Loucy (cell line): ENCODE results near the gene SIRPA.

Source experiments
- H2AFZ ChIP-seq: fragments of 200-600 bp; sonication (generic); 2 replicates; pipeline ENCODE4 v1.6.0; 2016; ENCODE audit warnings: antibody characterized with exemption, mild to moderate bottlenecking, low read length, moderate library complexity
- H3F3A ChIP-seq: fragments of 200-600 bp; 2 replicates; pipeline ENCODE4 v1.6.0; 2016; ENCODE audit warnings: antibody characterized with exemption, low read depth, mild to moderate bottlenecking
- H3K27me3 ChIP-seq: fragments of 200-600 bp; sonication (generic); 2 replicates; pipeline ENCODE4 v1.6.1; 2014; ENCODE audit warnings: low read length, mild to moderate bottlenecking; ENCODE audit not compliant: insufficient read depth, poor library complexity, severe bottlenecking
- H3K36me3 ChIP-seq: fragments of 200-600 bp; sonication (generic); 2 replicates; pipeline ENCODE4 v1.6.1; 2016; ENCODE audit warnings: low read length; ENCODE audit not compliant: insufficient read depth
- H3K4me1 ChIP-seq: fragments of 200-600 bp; sonication (generic); 2 replicates; pipeline ENCODE4 v1.5.1; 2014; ENCODE audit warnings: low read length, mild to moderate bottlenecking; ENCODE audit not compliant: insufficient read depth, poor library complexity, severe bottlenecking
- H3K4me2 ChIP-seq: fragments of 200-600 bp; sonication (generic); 2 replicates; pipeline ENCODE4 v1.6.0; 2014; ENCODE audit warnings: antibody characterized with exemption, low read length, low read depth, mild to moderate bottlenecking; ENCODE audit not compliant: poor library complexity, severe bottlenecking
- H3K4me3 ChIP-seq: fragments of 200-600 bp; sonication (generic); 2 replicates; pipeline ENCODE4 v1.5.1; 2014; ENCODE audit warnings: low read length, mild to moderate bottlenecking, mixed read lengths; ENCODE audit not compliant: poor library complexity, severe bottlenecking
- H3K79me2 ChIP-seq: fragments of 200-600 bp; sonication (generic); 2 replicates; pipeline ENCODE4 v1.6.1; 2014; ENCODE audit warnings: low read length; ENCODE audit not compliant: insufficient read depth
- H3K9ac ChIP-seq: fragments of 200-600 bp; sonication (generic); 2 replicates; pipeline ENCODE4 v1.6.0; 2014; ENCODE audit warnings: mild to moderate bottlenecking, low read depth, low read length, moderate library complexity; ENCODE audit not compliant: poor library complexity, severe bottlenecking
- H3K9me2 ChIP-seq: fragments of 200-600 bp; sonication (generic); replicated peaks from 2 replicates; pipeline ENCODE4 v1.6.1; 2016; ENCODE audit warnings: low read depth, low read length, mixed read lengths
- H3K9me3 ChIP-seq: fragments of 200-600 bp; sonication (generic); 2 replicates; pipeline ENCODE4 v1.6.1; 2014; ENCODE audit warnings: mild to moderate bottlenecking, antibody characterized with exemption, low read length, low read depth; ENCODE audit not compliant: insufficient read depth
- H4K20me1 ChIP-seq: fragments of 200-600 bp; sonication (generic); 2 replicates; pipeline ENCODE4 v1.6.0; 2014; ENCODE audit warnings: antibody characterized with exemption, low read length, mild to moderate bottlenecking; ENCODE audit not compliant: insufficient read depth, poor library complexity, severe bottlenecking
- EZH2phosphoT487 ChIP-seq: fragments of 200-600 bp; IDR thresholded peaks from 2 replicates; pipeline ENCODE4 v1.6.1; 2018; ENCODE audit warnings: antibody characterized with exemption, mild to moderate bottlenecking, moderate library complexity, borderline replicate concordance
- TF ChIP-seq, protein P1 (sequence below): fragments of 200-600 bp; sonication (generic); conservative IDR thresholded peaks from 2 replicates; pipeline ENCODE4 v1.5.1; 2014; ENCODE audit warnings: mild to moderate bottlenecking, antibody characterized with exemption, low read length

The SIRPA gene

DNA sequence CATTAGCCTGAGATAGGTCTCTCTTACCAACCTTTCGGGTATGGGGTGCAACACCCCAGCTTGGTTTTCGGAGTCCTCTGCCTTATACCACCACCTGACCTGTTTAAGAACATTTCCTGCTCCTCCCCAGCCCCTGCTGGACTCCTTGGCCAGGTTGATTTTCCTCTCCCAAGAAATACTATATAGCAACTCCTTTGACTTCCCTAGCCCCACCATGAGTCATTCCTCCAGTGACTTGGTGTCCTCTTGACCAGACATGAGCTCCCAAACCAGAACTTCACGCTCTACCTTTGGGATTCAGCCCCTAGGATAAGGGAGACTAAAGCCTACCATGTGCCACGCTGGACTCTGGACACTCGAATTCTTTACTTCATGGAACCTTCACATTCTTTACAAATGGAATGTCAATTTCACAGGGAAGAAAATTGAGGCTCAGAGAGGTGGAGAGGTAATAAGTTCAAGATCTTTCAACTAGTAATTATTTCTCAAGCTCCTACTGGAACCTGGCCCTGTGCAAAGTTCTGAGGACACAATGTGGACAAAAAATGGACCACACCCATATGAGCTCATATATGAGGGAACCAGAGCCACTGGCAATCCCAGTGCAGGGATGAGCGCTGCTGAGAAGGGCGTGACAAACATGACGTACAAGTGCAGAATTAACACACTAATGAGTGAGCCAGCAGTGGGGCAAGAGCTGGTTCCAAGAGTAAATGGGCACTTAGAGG, 48.2 kb downstream of the SIRPA start:
- H3K4me1 ChIP-seq: no peaks in the 10 kb centered on the region
- H3K9me3 ChIP-seq: no peaks in the 10 kb centered on the region
- no peaks in the 10 kb centered on the region for H4K20me1 ChIP-seq
- TF ChIP-seq, protein P1, sequence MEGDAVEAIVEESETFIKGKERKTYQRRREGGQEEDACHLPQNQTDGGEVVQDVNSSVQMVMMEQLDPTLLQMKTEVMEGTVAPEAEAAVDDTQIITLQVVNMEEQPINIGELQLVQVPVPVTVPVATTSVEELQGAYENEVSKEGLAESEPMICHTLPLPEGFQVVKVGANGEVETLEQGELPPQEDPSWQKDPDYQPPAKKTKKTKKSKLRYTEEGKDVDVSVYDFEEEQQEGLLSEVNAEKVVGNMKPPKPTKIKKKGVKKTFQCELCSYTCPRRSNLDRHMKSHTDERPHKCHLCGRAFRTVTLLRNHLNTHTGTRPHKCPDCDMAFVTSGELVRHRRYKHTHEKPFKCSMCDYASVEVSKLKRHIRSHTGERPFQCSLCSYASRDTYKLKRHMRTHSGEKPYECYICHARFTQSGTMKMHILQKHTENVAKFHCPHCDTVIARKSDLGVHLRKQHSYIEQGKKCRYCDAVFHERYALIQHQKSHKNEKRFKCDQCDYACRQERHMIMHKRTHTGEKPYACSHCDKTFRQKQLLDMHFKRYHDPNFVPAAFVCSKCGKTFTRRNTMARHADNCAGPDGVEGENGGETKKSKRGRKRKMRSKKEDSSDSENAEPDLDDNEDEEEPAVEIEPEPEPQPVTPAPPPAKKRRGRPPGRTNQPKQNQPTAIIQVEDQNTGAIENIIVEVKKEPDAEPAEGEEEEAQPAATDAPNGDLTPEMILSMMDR: no peak
- no peak for TF ChIP-seq EZH2phosphoT487
- H3K4me3 ChIP-seq: no peak overlapping the region
- no peak overlapping the region for H2AFZ ChIP-seq
- no peak overlapping the region for H3K9ac ChIP-seq
- H3K36me3 ChIP-seq: no peaks in the 10 kb centered on the region
- no peak overlapping the region for H3K4me2 ChIP-seq
- H3K27me3 ChIP-seq: no peaks in the 10 kb centered on the region
- no peaks in the 10 kb centered on the region for H3F3A ChIP-seq
- no peaks in the 10 kb centered on the region for H3K9me2 ChIP-seq
- no peaks in the 10 kb centered on the region for H3K79me2 ChIP-seq

DNA sequence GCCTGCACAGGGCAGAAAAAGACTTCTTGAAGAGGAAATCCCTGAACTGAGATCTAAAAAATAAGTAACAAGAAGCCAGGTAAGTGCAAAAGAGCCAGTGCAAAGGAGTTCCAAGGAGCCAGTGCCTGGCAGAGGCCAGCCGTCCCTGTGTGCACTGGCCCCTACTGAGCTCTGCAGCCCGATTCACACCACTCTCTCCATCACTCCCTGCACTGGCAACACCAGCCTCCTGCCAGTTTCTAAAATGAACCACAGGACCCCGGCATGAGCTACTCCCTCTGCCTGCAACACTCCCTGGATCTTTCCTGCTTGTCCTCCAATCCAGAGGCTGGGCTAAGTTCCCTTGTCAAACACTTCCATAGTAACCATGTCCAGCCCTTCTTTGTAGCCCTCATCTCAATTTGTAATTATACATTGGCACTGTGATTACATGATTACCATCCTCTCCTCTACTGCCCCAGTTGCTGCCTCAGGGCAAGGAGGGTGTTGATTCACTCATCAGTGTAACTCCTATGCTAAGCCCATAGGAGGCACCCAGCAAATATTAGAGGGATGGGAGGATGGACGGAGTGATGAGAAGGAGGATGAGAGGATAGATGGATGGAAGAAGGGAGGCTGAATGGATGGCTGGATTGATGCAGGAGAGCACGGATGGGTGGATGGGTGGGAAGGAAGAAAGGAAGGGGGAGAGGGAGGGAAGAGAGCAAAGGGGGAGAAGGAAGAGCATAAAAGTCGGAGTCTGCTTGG, 49.3 kb downstream of the SIRPA start:
- no peaks in the 10 kb centered on the region for H3K4me1 ChIP-seq
- H3K4me2 ChIP-seq: no peak overlapping the region
- H3K4me3 ChIP-seq: no peak overlapping the region
- H3K9ac ChIP-seq: no peak overlapping the region
- TF ChIP-seq, protein P1: no peak
- no peak for TF ChIP-seq EZH2phosphoT487
- no peak overlapping the region for H2AFZ ChIP-seq
- H3F3A ChIP-seq: no peaks in the 10 kb centered on the region
- H3K9me3 ChIP-seq: no peaks in the 10 kb centered on the region
- H3K27me3 ChIP-seq: no peaks in the 10 kb centered on the region
- H3K79me2 ChIP-seq: no peaks in the 10 kb centered on the region
- H3K9me2 ChIP-seq: no peaks in the 10 kb centered on the region
- no peaks in the 10 kb centered on the region for H4K20me1 ChIP-seq
- no peaks in the 10 kb centered on the region for H3K36me3 ChIP-seq

DNA sequence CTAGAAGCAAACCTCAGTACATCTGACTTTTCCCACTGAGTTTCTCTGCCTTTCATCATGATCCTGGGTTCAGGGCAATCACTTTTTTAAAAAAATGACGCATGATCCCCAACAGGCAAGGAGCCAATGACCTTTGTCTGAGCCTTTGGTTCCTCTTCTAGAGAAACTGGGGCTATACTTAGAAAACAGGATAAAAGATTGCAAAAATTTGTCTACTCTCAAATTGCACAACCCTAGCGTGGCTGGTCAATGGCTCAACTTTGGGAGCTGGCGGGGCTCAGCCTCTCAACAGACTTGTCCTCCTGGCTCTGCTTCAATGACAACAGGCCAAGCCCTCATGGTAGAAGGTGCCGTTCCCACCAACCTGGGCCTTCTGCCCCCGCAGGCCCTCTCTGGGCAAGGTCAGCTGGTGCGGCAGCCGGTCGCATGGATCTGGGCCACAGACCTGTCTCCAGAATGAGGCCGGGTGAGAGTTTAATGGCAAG, 50.0 kb downstream of the SIRPA start:
- Histone ChIP-seq H3K4me1 (no peaks in the 10 kb centered on the region), H3F3A (no peaks in the 10 kb centered on the region), H4K20me1 (no peaks in the 10 kb centered on the region), H3K36me3 (no peaks in the 10 kb centered on the region), H3K79me2 (no peaks in the 10 kb centered on the region), H3K9ac (no peak overlapping the region), H3K9me2 (no peaks in the 10 kb centered on the region), H3K27me3 (no peaks in the 10 kb centered on the region), H3K4me3 (no peak overlapping the region), H3K9me3 (no peaks in the 10 kb centered on the region), H2AFZ (no peak overlapping the region), H3K4me2 (no peak overlapping the region)
- TF ChIP-seq EZH2phosphoT487: no peak
- TF ChIP-seq, protein P1: no peak
